ENCODE results near the gene DUSP15.

Gene DUSP15

GRCh38 chr20:31859998-31860380, 10.3 kb downstream of the DUSP15 start:
- Mint-ChIP-seq H3K4me1 (ENCODE audit: low read depth) (peaks cover 12% of the 10 kb centered on the region), H3K27me3 (peaks cover 49% of the 10 kb centered on the region), H3K9me3 (no peaks in the 10 kb centered on the region), H3K4me3 (no peak overlapping the region), H3K27ac (no peak overlapping the region), H3K36me3 (ENCODE audit: low read depth) (no peaks in the 10 kb centered on the region)
- intact Hi-C loops (cut with micrococcal nuclease), result no loop called here

GRCh38 chr20:31859266-31859997, 10.9 kb downstream of the DUSP15 start:
- peaks cover 12% of the 10 kb centered on the region for H3K4me1 Mint-ChIP-seq (ENCODE audit: low read depth)
- intact Hi-C loops (cut with micrococcal nuclease), result no loop called here
- H3K4me3 Mint-ChIP-seq, result no peak overlapping the region
- peaks cover 49% of the 10 kb centered on the region for H3K27me3 Mint-ChIP-seq
- no peaks in the 10 kb centered on the region for H3K9me3 Mint-ChIP-seq
- H3K27ac Mint-ChIP-seq, result no peak overlapping the region
- H3K36me3 Mint-ChIP-seq (ENCODE audit: low read depth), result no peaks in the 10 kb centered on the region

- Mint-ChIP-seq H3K27me3 (peaks cover 47% of the 10 kb centered on the region), H3K36me3 (ENCODE audit: low read depth) (no peaks in the 10 kb centered on the region), H3K27ac (no peak overlapping the region), H3K4me1 (ENCODE audit: low read depth) (peaks cover 12% of the 10 kb centered on the region), H3K4me3 (no peak overlapping the region), H3K9me3 (no peaks in the 10 kb centered on the region)
- intact Hi-C loops (cut with micrococcal nuclease), result no loop called here
Observed at GRCh38 chr20:31858760-31859083, 11.6 kb downstream of the DUSP15 start.

GRCh38 chr20:31857861-31858759, 12.2 kb downstream of the DUSP15 start:
- H3K9me3 Mint-ChIP-seq, result no peaks in the 10 kb centered on the region
- peaks cover 47% of the 10 kb centered on the region for H3K27me3 Mint-ChIP-seq
- peaks cover 12% of the 10 kb centered on the region for H3K4me1 Mint-ChIP-seq (ENCODE audit: low read depth)
- intact Hi-C loops (cut with micrococcal nuclease), result no loop called here
- H3K36me3 Mint-ChIP-seq (ENCODE audit: low read depth), result no peaks in the 10 kb centered on the region
- H3K4me3 Mint-ChIP-seq, result no peak overlapping the region
- H3K27ac Mint-ChIP-seq, result no peak overlapping the region

DNA sequence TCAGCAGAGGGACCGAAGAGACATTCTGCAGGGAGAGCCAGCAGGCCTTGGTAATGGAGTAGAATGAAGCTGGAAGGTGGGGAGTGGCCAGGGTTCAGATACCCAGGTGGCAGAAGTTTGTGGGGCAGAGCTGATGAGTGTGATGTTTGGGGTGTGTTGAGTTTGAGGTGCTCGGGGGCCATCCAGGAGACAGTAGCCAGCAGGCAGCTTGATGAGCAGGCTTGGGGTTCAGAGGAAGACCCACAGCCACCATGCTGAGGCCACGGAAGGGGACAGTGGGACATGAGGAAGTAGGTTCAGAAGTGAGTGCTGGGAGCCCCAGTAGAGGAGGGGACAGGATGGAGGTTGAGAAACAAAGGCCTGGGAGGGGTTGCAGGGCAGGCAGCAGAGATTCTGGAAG, 13.8 kb downstream of the DUSP15 start:
- Mint-ChIP-seq H3K4me1 (ENCODE audit: low read depth) (peaks cover 6% of the 10 kb centered on the region), H3K36me3 (ENCODE audit: low read depth) (no peaks in the 10 kb centered on the region), H3K27ac (no peak overlapping the region), H3K9me3 (no peaks in the 10 kb centered on the region), H3K4me3 (no peak overlapping the region), H3K27me3 (peaks cover 40% of the 10 kb centered on the region)
- intact Hi-C loops (cut with micrococcal nuclease), result no loop called here

DNA sequence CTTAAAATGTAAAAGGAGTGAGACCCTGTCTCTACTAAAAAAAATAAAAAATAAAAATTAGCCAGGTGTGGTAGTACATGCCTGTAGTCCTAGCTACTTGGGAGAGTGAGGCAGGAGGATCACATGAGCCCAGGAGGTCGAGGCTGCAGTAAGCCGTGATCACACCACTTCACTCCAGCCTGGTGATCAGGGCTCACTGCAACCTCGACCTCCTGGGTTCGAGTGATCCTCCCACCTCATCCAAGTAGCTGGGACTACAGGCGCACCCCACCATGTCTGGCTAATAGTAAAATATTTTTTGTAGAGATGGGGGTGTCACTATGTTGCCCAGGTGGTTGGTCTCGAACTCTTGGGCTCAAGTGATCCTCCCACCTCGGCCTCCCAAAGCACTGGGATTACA, 16.8 kb downstream of the DUSP15 start:
- Mint-ChIP-seq H3K4me3 (no peak overlapping the region), H3K4me1 (ENCODE audit: low read depth) (no peaks in the 10 kb centered on the region), H3K9me3 (no peaks in the 10 kb centered on the region), H3K27me3 (peaks cover 42% of the 10 kb centered on the region), H3K27ac (no peak overlapping the region), H3K36me3 (ENCODE audit: low read depth) (no peaks in the 10 kb centered on the region)
- intact Hi-C loops (cut with micrococcal nuclease), result loop anchor here (5.0 kb wide), 1 partner anchor 239 kb away; no protein-coding TSS in a partner anchor

- Mint-ChIP-seq H3K27me3 (peaks cover 35% of the 10 kb centered on the region), H3K4me3 (no peak overlapping the region), H3K27ac (no peak overlapping the region), H3K4me1 (ENCODE audit: low read depth) (no peaks in the 10 kb centered on the region), H3K36me3 (ENCODE audit: low read depth) (no peaks in the 10 kb centered on the region), H3K9me3 (no peaks in the 10 kb centered on the region)
- intact Hi-C loops (cut with micrococcal nuclease), result loop anchor here (5.0 kb wide), 1 partner anchor 241 kb away; no protein-coding TSS in a partner anchor
Observed at GRCh38 chr20:31851240-31851955, 18.9 kb downstream of the DUSP15 start.

GRCh38 chr20:31849306-31849930, 20.9 kb downstream of the DUSP15 start:
- no peaks in the 10 kb centered on the region for H3K36me3 Mint-ChIP-seq (ENCODE audit: low read depth)
- no peaks in the 10 kb centered on the region for H3K4me1 Mint-ChIP-seq (ENCODE audit: low read depth)
- no peak overlapping the region for H3K4me3 Mint-ChIP-seq
- no peak overlapping the region for H3K27ac Mint-ChIP-seq
- intact Hi-C loops (cut with micrococcal nuclease), result no loop called here
- H3K27me3 Mint-ChIP-seq, result peaks cover 36% of the 10 kb centered on the region
- no peaks in the 10 kb centered on the region for H3K9me3 Mint-ChIP-seq

DNA sequence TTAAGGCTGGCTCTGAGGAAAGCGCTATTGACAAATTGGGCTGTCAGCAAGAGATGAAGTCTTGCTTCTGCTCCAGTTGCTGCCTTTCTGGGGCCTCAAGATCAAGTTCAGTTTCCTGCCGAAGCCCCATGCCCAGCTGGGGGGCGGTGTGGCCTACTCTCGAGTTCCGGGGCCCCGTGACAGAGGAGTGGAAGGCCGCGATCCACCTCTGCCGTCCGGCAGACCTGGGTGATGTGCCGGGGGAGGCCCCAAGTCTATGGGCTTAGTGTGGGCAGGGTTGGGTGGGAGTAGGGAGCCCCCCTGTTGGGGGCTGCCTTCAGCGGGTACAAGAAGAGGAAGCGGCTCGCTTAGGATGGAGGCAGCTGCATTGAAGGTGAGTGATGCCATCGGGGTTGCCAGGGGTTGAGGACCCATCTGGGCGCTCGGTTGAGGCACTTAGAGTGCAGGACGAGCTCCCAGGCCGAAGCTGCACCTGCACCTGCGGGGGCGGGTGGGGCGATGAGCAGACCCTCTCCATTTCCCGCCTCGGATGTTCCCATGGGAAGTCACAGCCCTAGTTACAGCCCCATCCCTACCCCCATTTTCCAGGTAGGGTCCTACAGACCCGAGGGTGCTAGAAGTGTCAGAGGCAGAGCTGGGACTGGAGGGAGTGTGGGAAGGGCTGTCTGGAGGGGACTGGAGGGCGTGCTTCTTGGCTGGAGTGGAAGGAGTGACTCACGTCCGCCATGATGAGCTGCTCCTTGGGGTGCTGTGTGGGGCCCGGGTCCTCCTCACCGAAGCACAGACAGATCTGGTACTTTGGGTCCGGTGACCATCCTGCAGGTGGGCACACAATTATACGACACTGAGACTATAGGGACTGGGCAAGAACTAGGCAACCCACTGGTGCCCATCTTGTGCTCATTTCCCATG, 22.0 kb downstream of the DUSP15 start:
- H3K4me1 Mint-ChIP-seq (ENCODE audit: low read depth), result peaks cover under 1% of the 10 kb centered on the region
- peaks cover 44% of the 10 kb centered on the region for H3K27me3 Mint-ChIP-seq
- intact Hi-C loops (cut with micrococcal nuclease), result no loop called here
- no peak overlapping the region for H3K27ac Mint-ChIP-seq
- H3K9me3 Mint-ChIP-seq, result no peaks in the 10 kb centered on the region
- no peak overlapping the region for H3K4me3 Mint-ChIP-seq
- no peaks in the 10 kb centered on the region for H3K36me3 Mint-ChIP-seq (ENCODE audit: low read depth)

DNA sequence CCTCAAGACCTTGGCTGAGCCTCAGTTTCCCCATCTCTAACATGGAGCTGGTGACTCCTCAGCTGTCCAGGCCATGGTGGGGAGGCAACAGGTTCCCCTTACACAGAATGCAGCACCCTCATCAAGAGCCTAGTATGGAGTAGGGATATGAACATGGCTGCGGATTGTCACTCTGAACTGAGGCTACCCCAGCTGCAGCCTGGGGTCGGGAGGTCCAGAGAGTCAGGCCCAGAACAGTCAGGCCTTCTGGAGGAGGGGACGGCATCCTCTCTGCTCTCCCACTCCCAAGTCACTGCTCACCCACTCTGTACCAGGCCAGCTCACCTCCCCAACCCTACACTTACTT, 23.6 kb downstream of the DUSP15 start:
- H3K27ac Mint-ChIP-seq, result no peak overlapping the region
- intact Hi-C loops (cut with micrococcal nuclease), result loop anchor here (1.0 kb wide), 1 partner anchor 23 kb away; no protein-coding TSS in a partner anchor
- H3K4me1 Mint-ChIP-seq (ENCODE audit: low read depth), result peaks cover 8% of the 10 kb centered on the region
- no peak overlapping the region for H3K4me3 Mint-ChIP-seq
- no peaks in the 10 kb centered on the region for H3K9me3 Mint-ChIP-seq
- H3K27me3 Mint-ChIP-seq, result peaks cover 51% of the 10 kb centered on the region
- H3K36me3 Mint-ChIP-seq (ENCODE audit: low read depth), result no peaks in the 10 kb centered on the region

GRCh38 chr20:31845300-31845863, 24.9 kb downstream of the DUSP15 start, which contains the start of gene FOXS1:
FOXS1 (minus strand) TSS chr20:31845604; CDS start chr20:31845542, 62 bp downstream.
- Mint-ChIP-seq H3K4me1 (ENCODE audit: low read depth) (peaks cover 8% of the 10 kb centered on the region), H3K4me3 (no peak within 1 kb of the TSS), H3K27ac (no peak within 1 kb of the TSS), H3K9me3 (no peaks in the 10 kb centered on the region), H3K27me3 (peaks cover 48% of the 10 kb centered on the region), H3K36me3 (ENCODE audit: low read depth) (no peaks in the 10 kb centered on the region)
- intact Hi-C loops (cut with micrococcal nuclease), result no loop called here

DNA sequence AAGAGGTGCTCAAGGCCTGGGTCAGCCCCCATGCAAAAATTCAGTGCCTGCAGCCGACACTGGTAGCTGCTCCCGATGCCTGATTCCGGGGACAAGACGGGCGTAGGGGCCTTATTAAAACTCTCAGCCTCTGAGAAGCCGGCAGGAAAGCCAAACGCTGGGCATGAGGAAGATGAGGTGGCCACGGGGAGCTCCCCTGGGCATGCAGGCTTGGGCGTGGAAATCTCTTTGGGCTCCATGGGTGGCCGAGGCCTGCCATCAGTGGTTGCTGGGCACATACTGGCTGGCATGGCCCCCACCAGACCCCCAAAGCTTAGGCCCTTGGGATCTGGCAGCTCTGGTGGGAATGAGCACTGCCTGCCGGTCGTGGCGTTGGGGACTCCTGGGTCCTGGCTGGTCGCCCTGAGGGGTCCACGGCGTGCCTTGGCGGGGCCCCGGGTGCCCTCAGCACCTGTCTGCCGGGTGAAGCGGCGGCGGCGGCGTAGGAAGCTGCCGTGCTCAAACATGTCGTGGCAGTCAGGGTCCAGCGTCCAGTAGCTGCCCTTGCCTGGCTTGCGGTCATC, 25.5 kb downstream of the DUSP15 start:
- Mint-ChIP-seq H3K36me3 (ENCODE audit: low read depth) (no peaks in the 10 kb centered on the region), H3K27ac (no peak overlapping the region), H3K4me1 (ENCODE audit: low read depth) (peaks cover 8% of the 10 kb centered on the region), H3K4me3 (no peak overlapping the region), H3K9me3 (no peaks in the 10 kb centered on the region), H3K27me3 (peaks cover 44% of the 10 kb centered on the region)
- intact Hi-C loops (cut with micrococcal nuclease), result no loop called here

All from dendritic cell treated with granulocyte-macrophage colony-stimulating factor and Interleukin-4, amounts not matched to agents 40 ng/mL and 50 ng/mL, for 4 days (primary cell).